ENCODE data around the gene WDR47.

The WDR47 gene

GRCh38 chr1:109041621-109042468 is at the start of gene WDR47:
WDR47 (minus strand) TSS chr1:109042102; CDS start chr1:109023512, 18,590 bp downstream.
- no peak for TF ChIP-seq CTCF (IDR thresholded peaks at IDR 0.05; ENCODE audit: low read depth, low read length)
- peak; percentile 85 for DNase-seq (ENCODE audit: extremely low read depth, low read depth)

- TF ChIP-seq CTCF (IDR thresholded peaks at IDR 0.05; ENCODE audit: low read depth, low read length), result no peak
- no peak for DNase-seq (ENCODE audit: extremely low read depth, low read depth)
Observed at GRCh38 chr1:109091078-109091838, 49.4 kb upstream of the WDR47 start.

GRCh38 chr1:109090196-109091077 is 48.5 kb upstream of the WDR47 start, which contains the start of gene TMEM167B:
TMEM167B (plus strand) TSS chr1:109090764; CDS start chr1:109090873, 109 bp downstream.
- TF ChIP-seq CTCF (IDR thresholded peaks at IDR 0.05; ENCODE audit: low read depth, low read length), result no peak

GRCh38 chr1:109089242-109090015 is 47.5 kb upstream of the WDR47 start:
- peak; percentile 72 for TF ChIP-seq CTCF (IDR thresholded peaks at IDR 0.05; ENCODE audit: low read depth, low read length)
- DNase-seq (ENCODE audit: extremely low read depth, low read depth), result no peak

More at GRCh38 chr1:109090196-109091077, 48.5 kb upstream of the WDR47 start, which contains the start of gene TMEM167B:
- peak; percentile 87 for DNase-seq (ENCODE audit: extremely low read depth, low read depth)

- no peak for TF ChIP-seq CTCF (IDR thresholded peaks at IDR 0.05; ENCODE audit: low read depth, low read length)
- no peak for DNase-seq (ENCODE audit: extremely low read depth, low read depth)
Observed at GRCh38 chr1:109084563-109085517, 42.9 kb upstream of the WDR47 start.
